T-helper 1 cell (primary cell): Measurements from ENCODE around the gene ZFP64.
A peak's percentile ranks its signal among the peaks of the same experiment; 100 is the strongest.
"Not testable (repeated sequence)": the region's sequence is repeated elsewhere in the genome, so short reads cannot be mapped to it uniquely, and the experiment has no call there.

ENCODE experiments used
- DNase-seq, 5 donors: peaks; one replicate each; pipeline ENCODE4 v3.0.0-alpha.2; 2012 to 2020

Gene ZFP64

DNA sequence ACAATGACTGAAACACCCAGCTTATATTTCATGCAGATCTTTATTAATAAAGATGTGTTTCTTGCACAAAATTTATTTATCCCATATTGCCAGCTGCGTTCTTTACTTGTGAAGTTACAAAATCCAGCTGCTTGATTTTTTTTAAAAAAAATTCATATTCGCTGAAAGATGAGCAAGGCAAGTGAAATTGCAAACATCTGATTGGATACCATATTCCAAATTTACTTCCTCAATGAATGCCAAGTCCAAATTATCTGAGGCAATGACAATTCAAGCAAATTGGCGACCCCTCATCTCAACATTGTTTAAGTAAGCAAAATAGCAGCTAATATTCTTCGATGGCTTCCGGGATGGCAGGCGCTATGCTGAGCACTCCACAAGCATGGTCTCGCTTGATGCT lies 37.7 kb downstream of the ZFP64 start:
- DNase-seq: no peak

DNA sequence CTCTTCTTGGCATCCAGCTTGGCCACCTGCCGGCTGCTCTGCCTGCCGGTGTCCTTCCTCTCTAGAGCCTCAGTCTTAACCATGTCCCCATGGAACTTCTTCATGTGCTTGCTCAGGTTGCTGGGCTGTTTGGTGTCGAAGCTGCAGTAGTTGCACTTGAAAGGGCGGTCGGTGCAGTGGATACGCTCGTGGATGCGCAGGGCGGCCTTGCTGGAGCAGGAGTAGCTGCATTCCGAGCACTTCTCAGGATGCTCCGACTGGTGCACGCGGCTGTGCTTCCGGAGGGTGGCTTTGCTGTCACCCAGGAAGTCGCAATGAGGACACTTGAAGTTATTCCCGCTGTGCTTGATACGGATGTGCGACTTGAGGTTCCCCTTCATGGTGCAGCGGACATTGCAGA lies 38.7 kb downstream of the ZFP64 start:
- no peak for DNase-seq

DNA sequence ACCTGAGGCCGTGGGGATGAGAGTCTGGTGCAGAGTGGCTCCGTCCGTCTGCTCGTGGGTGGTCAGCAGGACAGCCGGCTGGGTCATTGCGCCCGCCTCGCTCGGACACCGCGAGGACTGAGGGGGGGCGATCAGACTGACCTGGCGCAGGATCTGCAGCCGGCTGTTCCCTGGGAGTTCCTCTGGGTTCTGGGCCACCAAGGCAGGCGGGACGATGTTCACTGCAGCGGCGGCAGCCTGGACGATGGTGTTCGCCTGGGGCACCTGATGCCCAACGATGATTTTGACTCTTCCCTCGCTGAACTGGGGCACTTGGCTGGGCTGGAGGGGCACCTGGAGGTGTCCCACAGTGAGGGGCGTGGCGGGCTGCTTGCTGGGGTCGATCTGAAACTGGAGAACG lies 39.2 kb downstream of the ZFP64 start:
- no peak for DNase-seq

DNA sequence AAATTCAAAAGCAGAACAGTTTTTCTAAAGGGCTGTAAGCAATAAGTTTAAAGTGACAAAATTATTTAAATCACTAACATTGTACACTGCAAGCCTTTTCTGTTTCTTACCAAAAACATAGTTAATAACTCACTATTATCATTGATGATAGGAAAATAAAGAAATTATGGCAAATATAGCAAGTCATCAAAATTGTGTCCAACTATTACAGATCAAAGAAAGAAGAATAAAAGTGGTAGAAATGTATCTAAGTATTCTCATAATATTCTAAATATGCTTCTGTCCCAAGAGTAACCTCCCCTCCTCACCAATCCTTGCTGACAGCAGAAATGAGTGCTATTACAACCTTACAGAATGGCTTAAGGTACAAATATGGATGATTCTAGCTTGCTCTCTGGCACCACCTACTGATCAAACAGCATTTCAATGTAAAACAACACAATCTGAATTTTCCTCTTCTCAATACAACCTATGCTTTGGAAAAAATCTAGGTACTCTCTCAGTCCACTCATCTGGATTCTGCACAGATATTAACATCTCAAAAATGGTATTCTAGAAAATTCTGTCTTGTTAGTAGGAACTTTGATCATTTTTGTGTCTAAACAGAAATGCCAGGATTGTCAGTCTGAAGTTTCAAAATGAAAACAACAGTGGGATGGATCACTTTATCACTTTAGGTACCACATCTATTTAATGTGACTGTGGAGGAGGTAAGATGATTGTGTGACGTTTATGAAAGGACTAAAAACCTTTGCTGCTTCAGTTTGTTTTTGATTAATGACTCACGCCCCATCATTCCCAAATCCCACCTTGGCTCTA lies 40.9 kb downstream of the ZFP64 start:
- peak in 2 of 5 donors; percentile 6 to 35 for DNase-seq

DNA sequence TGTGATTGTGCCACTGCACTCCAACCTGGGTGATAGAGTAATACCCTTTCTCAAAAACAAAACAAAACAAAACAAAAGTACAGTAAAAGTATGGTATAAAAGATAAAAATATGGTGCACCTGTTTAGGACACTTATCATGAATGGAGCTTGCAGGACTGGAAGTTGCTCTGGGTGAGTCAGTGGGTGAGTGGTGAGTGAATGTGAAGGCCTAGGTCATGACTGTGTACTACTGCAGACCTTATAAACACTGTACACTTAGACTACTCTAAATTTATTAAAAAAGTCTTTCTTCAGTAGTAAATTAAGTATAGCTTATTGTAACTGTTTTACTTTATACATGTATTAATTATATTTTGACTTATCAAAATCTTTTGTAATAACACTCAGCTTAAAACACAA lies 46.0 kb downstream of the ZFP64 start:
- DNase-seq: no peak

DNA sequence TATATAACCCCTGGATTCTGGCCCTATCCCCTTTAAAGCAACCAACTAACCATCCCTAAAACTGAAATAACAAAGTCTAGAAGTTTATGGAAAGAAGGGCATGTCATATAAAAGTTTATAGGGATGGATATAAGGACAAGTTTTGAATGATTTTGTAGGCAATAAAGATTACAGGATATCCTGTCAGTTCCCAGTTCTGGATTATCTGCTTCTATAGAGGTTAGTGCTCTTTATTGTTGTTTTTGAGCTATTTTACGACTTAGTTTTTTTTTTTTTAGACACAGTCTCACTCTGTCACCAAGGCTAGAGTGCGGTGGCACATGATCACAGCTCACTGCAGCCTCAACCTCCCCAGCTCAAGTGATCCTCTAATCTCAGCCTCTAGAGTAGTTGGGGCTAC lies 48.3 kb downstream of the ZFP64 start:
- no peak for DNase-seq

DNA sequence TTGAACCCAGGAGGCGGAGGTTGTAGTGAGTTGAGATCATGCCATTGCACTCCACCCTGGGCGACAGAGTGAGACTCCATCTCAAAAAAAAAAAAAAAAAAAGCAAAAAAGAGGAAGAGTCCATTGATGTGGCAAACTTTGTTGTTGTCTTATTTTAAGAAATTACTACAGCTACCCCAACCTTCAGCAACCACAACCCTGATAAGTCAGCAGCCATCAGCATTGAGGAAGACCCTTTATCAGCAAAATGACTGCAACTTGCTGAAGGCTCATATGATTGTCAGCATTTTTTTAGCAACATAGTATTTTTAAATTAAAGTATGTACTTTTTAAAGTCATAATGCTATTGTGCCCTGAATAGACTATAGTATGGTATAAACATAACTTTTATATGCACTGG lies 48.8 kb downstream of the ZFP64 start:
- DNase-seq: no peak

DNA sequence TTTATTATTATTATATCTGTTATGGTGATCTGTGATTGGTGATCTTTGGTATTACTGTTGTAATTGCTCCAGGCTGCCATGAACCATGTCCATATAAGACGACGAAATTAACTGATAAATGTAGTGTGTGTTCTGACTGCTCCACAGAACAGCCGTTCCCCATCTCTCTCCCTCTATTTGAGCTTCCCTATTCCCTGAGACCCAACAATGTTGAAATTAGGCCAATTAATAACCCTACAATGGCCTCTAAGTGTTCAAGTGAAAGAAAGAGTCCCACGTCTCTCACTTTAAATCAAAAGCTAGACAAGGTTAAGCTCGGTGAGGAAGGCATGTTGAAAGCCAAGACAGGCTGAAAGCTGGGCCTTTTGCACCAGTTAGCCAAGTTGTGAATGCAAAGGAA lies 51.6 kb downstream of the ZFP64 start:
- DNase-seq: no peak

DNA sequence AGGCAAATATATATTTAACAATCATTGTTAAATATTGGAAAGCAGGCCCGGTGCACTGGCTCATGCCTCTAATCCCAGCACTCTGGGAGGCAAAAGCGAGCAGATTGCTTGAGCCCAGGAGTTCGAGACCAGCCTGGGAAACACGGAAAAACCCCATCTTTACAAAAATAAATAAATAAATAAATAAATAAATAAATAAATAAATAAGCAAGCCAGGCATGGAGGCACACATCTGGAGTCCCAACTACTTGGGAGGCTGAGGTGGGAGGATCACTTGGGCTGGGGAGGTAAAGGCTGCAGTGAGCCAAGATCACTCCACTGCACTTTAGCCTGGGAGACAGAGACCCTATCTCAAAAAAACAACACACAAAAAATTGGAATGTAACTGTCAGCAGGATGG lies 53.7 kb downstream of the ZFP64 start:
- no peak for DNase-seq

DNA sequence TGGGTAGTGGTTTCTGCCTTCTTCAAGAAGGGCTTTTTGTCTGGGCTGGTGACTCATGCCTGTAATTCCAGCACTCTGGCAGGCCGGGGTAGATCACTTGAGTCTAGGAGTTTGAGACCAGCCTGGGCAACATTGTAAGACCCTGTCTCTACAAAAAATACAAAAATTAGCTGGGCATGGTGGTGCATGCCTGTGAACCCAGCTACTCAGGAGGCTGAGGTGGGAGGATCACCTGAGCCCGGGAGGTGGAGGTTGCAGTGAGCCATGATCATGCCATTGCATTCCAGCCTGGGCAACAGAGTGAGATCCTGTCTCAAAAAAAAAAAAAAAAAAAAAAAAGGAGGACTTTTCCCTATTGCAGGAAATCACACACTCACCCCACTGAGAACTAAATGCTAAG lies 57.9 kb downstream of the ZFP64 start:
- not testable (repeated sequence) for DNase-seq

DNA sequence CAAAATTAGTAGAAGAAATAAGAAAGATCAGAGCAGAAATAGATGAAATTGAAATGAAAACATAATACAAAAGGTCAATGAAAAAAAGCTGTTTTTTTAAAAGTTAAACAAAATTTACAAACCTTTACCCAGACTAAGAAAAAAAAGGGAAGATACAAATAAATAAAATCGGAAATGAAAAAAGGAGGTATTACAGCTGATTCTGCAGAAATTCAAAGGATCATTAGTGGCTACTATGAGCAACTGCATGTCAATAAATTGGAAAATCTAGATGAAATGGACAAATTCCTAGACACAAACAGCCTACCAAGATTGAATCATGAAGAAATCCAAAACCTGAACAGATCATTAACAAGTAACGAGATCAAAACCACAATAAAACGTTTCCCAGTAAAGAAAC lies 59.2 kb downstream of the ZFP64 start:
- DNase-seq: no peak

DNA sequence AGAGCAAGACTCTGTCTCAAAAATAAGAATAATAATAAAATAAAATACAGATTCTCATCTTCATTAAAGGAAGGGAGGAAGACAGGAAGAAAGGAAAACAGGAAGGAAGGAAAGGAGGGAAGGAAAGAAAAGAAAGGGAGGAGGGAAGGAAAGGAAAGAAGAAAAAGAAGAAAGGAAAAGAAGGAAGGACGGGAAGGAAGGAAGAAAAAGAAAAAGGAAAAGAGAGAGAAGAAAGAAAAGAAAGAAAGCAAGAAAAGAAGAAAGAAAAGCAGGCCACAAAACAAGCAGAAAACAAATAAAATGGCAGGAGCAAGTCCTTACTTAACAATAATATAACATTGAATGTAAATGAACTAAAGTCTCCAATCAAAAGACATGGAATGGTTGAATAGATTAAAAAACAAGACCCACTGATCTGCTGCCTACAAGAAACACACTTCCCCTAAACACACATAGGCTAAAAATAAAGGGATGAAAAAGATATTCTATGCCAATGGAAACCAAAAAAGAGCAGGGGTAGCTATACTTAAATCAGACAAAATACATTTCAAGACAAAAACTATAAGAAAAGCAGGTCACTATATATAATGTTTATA lies 60.4 kb downstream of the ZFP64 start:
- no peak for DNase-seq

DNA sequence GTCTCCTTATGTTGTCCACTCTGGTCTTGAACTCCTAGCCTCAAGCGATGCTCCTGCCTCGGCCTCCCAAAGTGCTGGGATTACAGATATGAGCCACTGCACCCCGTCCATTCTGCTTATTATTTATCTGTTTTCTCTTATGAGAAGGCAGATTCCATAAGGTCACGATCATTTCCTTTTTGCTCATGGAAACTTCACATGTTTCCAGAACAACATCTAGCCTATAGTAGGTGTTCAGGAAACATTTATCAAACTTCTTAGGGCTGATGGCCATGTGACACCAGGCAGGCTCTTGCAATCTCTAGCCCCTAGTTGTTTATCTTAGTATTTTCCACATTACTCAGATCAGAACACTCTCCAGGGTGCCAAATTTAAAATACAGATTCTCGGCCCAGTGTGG lies 61.2 kb downstream of the ZFP64 start:
- DNase-seq: no peak

DNA sequence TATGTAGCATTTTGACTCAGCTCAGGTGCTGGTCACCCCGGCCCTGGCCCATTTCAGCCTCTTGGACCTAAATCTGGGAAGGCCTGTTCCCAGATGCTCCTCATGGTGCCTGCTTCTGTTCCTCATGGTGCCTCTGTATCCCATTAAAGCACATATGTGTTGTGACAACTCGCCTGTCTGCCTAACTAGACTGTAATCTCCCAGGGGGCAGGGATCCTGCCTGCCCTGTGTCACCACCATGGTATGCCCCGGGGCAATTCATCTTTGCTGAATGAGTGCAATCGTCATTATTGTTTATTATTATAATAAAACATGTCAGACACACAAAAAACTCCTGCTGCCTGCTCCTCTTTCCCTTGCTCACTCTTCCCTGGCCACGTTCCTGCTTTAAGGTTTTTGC lies 62.0 kb downstream of the ZFP64 start:
- no peak for DNase-seq

DNA sequence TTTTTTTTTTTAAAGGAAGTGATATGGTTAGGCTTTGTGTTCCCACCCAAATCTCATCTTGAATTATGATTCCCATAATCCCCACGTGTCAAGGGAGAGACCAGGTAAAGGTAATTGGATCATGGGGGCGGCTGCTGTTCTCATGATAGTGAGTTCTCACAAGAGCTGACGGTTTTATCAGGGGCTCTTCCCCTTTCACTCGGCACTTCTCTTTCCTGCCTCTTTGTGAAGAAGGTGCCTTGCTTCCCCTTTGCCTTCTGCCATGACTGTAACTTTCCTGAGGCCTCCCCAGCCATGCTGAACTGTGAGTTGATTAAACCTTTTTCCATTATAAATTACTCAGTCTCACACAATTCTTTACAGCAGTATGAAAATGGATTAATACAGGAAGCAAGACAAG lies 64.3 kb downstream of the ZFP64 start:
- no peak for DNase-seq

DNA sequence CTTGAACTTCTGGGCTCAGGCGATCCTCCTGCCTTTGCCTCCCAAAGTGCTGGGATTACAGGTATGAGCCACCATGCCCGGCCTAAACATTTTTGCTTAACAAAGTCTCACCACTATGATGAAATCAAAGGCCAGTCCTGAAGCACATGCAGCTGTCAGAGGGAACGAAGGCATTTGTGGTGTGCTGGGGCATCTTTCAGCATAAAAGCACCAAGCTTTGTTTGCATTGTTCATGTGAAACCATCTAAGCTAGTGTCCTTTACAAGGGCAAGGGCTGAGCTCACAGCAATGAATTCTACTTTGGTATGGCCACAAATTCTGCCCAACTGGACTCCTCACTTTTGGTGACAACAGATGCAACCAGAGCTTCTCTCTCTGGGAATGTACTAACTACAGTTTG lies 66.8 kb downstream of the ZFP64 start:
- no peak for DNase-seq

DNA sequence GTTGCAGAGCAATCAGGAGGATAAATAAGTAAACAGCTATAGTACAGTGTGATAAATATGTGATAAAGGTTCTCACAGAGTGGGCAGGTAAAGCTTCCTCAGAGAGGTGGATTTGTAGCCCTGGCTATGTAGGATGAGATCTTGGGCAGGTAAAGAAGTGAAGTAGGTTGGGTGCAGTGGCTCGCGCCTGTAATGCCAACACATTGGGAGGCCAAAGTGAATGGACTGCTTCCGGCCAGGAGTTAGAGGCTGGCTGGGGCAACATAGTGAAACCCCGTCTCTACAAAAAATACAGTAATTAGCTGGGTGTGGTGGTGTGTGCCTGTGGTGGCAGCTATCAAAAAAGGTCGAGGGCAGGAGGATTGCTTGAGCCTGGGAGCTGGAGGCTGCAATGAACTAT lies 72.9 kb downstream of the ZFP64 start:
- DNase-seq: no peak

DNA sequence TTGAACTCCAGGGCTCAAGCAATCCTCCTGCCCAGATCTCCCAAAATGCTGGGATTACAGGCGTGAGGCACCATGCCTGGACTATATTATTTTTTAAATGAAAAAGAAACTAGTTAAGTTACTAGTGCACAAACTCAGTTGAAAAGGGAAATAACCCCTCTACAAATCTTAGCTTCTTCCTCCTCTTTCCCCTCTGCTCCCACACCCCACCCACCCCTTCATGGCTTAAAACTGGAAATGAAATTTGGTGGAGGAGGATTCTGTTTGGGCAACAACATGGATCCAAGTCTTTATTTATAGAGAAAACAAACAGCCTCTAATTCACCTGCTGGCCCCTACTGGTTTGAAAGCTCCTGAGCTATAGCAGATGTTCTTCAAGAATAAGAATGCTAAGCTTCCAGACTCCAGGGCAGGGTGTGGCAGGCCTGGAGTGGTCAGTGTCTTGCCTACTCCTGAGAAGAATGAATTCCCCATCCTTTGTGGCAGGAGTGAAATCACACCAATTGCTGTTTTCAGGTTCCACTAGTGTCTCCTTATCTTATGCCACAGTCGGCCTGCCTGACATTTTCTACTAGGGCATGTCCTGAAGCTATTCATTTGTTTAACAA lies 73.5 kb downstream of the ZFP64 start:
- no peak for DNase-seq

DNA sequence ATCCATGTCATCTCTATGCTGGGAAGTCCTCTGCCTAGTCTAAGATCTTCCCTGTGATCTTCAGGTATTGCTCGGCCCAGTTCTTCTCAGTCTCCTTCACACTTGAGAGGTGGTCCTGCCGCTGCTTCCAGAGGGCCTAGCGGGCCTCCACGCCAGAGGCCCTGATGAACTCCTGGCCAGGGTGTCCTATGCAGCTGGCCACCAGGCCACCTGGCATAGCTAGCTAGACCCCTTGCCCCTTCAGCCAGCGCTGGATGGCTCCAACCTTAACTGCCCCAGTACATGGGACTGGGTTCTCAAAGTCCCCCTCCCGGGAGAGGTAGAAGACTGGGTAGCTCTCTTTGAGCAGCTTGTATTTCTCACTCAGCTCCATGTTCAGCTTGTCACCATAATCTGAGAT lies 81.1 kb downstream of the ZFP64 start:
- no peak for DNase-seq

DNA sequence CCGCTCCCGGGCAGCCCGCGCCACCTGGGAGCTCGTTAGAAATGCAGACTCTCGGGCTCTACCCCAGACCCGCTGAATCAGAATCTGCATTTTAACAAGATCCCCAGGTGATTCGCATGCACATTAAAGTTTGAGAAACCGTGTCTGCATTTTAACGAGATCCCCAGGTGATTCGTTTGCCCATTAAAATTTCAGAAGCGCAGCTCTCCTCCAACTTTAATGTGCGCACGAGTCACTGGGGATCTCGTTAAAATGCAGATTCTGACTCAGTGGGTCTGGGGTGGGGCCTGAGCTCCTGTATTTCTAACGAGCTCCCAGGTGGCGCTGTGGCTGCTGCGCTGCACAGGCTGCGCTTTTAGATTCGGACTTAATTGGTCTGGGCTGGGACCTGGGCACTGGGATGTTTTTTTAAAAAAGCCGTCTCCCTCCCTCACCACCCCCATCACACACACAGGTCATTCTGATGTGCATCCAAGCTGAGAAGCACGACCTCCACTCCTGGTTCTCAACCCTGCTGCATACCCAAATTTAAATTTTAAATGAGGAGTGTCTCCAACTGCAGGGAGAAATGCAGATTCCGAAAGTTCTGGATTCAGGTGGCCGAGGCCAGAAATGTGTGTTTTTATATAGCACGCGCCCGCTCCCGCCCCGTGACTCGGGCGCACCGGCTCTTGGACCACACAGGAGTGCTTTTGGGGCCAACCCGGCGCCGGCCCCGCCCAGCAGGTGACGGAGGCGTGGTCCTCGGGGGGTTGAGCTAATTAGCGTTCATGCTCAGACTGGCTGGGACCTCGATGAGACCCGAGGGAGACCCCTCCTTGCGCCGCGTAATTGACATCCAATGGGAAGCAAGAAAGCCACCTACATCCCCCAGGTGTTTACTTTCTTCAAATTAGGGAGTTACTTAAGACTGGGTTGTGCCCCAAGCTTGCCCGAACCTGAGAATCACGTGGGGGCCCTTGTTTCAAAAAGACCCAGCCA lies 85.8 kb downstream of the ZFP64 start:
- no peak for DNase-seq

DNA sequence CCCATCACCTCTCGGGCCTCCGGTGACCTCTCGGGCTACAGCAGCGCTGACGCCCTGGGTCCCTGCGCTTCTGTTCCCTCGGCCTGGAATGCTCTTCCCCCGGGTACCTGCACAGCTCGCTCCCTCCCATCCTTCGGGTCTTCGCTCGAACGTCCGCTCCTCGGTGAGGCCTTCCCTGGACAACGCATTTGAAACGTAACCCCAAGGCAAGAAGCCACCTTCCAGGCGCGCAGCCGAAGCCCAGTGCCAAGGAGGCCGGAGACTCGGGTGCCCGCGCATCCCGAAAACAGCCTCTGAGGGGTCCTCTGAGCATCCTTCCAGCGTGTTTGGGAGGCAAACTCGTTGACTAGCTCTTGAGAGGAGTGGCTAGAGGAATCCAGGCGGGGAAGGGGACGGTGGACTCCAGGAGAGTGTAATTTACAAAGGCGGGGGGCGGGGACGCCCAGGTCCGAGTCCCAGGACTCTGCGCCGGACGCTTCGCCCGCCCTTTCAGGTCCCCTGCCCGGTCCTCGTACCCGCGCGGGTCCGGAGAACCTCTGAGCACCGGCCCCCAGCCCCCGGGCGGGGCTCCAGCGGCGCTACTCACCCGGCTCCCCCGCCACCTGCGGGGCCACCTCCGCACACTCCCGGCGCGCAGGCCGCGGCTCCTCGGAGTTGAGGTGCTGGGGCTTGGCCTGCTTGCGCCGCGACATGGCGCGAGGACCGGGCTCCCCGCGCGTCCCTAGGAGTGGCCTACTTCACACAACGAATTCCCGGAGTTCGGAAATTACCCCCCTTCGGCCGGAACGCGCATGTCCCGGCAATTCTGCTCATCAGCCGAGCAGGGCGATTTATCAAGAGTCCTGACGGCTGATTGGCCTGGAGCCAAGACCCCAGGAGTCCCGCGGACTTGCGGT lies 86.8 kb downstream of the ZFP64 start:
- no peak for DNase-seq

DNA sequence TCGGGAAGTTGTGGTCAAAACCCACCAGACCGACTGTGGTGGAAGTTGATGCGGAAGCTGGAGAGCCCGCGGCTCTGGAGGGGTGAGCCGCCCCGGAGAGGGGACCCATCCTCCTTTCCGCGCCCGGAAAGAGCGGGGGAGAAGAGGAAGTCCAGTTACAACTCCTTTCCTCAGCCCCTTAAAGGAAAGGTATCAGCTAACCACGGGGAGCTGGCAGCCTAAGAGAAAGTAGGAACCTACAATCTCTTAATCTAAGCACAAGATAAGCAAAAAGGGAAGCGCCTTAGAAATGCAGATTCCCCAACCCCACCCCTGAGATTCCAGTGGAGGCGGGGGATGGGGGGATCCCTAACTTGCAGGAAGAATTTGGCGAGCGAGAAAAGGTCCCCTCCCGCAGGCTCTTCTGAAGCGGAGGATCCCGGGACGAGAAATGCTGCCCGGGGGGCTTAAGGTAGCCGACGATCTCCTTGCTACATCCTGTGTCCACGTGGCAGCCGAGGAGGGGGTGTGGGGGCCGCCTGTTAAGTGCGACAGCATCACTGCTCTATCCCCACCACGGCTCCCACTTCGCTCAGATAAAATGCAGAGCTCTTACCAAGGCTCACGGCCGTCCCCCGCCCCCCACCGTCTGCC lies 87.5 kb downstream of the ZFP64 start:
- DNase-seq: no peak
